Measurements from ENCODE around the gene WNT2B.

WNT2B gene

GRCh38 chr1:112540226-112540794 lies 31.5 kb downstream of the WNT2B start:
- Histone ChIP-seq H3K9me3 (replicated peaks in 1 of 2; ENCODE audit: control insufficient read depth in 2 of 2, insufficient read depth in 1 of 2, low read depth in 1 of 2, low read length in 2 of 2) (no peaks in the 10 kb centered on the region), H2BK12ac (ENCODE audit: low read length) (no peak overlapping the region), H3K4me2 (ENCODE audit: insufficient read depth, low read length, poor library complexity, severe bottlenecking) (no peak overlapping the region), H2AK5ac (ENCODE audit: low read depth, low read length) (no peak overlapping the region), H2BK120ac (ENCODE audit: low read depth, low read length) (no peak overlapping the region), H3K14ac (ENCODE audit: low read length) (no peak overlapping the region), H3K36me3 (replicated peaks in 1 of 2; ENCODE audit: control insufficient read depth in 2 of 2, insufficient read depth in 2 of 2, low read length in 2 of 2) (peaks cover 0 to 71% of the 10 kb centered on the region in 2 donors), H3K18ac (ENCODE audit: low read length) (no peak overlapping the region), H2AFZ (ENCODE audit: low read length) (no peak overlapping the region), H4K8ac (ENCODE audit: low read depth, low read length) (no peak overlapping the region), H3K27me3 (ENCODE audit: control insufficient read depth in 3 of 3, insufficient read depth in 3 of 3, low read depth in 1 of 3, low read length in 3 of 3) (no peaks in the 10 kb centered on the region), H4K91ac (ENCODE audit: low read depth, low read length, poor library complexity) (no peak overlapping the region), H2BK5ac (ENCODE audit: low read length) (no peak overlapping the region), H2BK15ac (ENCODE audit: low read length) (no peak overlapping the region), H3K23ac (ENCODE audit: low read depth, low read length, poor library complexity) (no peak overlapping the region), H3K4me3 (ENCODE audit: low read length in 2 of 2) (no peak overlapping the region), H3K27ac (replicated peaks; ENCODE audit: low read length) (no peak overlapping the region), H3K79me1 (ENCODE audit: low read depth, low read length) (no peaks in the 10 kb centered on the region), H3K4ac (ENCODE audit: low read length) (no peak overlapping the region), H3K4me1 (ENCODE audit: control insufficient read depth in 2 of 2, insufficient read depth in 1 of 2, low read depth in 1 of 2, low read length in 2 of 2) (no peaks in the 10 kb centered on the region), H3K9ac (ENCODE audit: low read depth, low read length, poor library complexity) (no peak overlapping the region)
- no CpG with 5 or more reads among the region's 1 CpG for WGBS, 2 donors (ENCODE audit: extremely low coverage in 2 of 2, insufficient read length in 2 of 2, insufficient replicate concordance in 1 of 2)
- DNase-seq (ENCODE audit: low spot score), result no peak

- H3K36me3 ChIP-seq (replicated peaks in 1 of 2; ENCODE audit: control insufficient read depth in 2 of 2, insufficient read depth in 2 of 2, low read length in 2 of 2), result peaks cover 0 to 81% of the 10 kb centered on the region in 2 donors
- no peak overlapping the region for H2BK5ac ChIP-seq (ENCODE audit: low read length)
- no peak for DNase-seq (ENCODE audit: low spot score)
- H3K27me3 ChIP-seq (ENCODE audit: control insufficient read depth in 3 of 3, insufficient read depth in 3 of 3, low read depth in 1 of 3, low read length in 3 of 3), result no peaks in the 10 kb centered on the region
- H2AK5ac ChIP-seq (ENCODE audit: low read depth, low read length), result no peak overlapping the region
- no peak overlapping the region for H2BK120ac ChIP-seq (ENCODE audit: low read depth, low read length)
- no peak overlapping the region for H3K14ac ChIP-seq (ENCODE audit: low read length)
- no peaks in the 10 kb centered on the region for H3K79me1 ChIP-seq (ENCODE audit: low read depth, low read length)
- no peak overlapping the region for H3K4me3 ChIP-seq (ENCODE audit: low read length in 2 of 2)
- H3K4me1 ChIP-seq (ENCODE audit: control insufficient read depth in 2 of 2, insufficient read depth in 1 of 2, low read depth in 1 of 2, low read length in 2 of 2), result no peaks in the 10 kb centered on the region
- H3K4me2 ChIP-seq (ENCODE audit: insufficient read depth, low read length, poor library complexity, severe bottlenecking), result no peak overlapping the region
- H2BK15ac ChIP-seq (ENCODE audit: low read length), result no peak overlapping the region
- H2BK12ac ChIP-seq (ENCODE audit: low read length), result no peak overlapping the region
- no peak overlapping the region for H4K91ac ChIP-seq (ENCODE audit: low read depth, low read length, poor library complexity)
- no peak overlapping the region for H3K4ac ChIP-seq (ENCODE audit: low read length)
- H3K9ac ChIP-seq (ENCODE audit: low read depth, low read length, poor library complexity), result no peak overlapping the region
- H4K8ac ChIP-seq (ENCODE audit: low read depth, low read length), result no peak overlapping the region
- no peak overlapping the region for H3K27ac ChIP-seq (replicated peaks; ENCODE audit: low read length)
- no peaks in the 10 kb centered on the region for H3K9me3 ChIP-seq (replicated peaks in 1 of 2; ENCODE audit: control insufficient read depth in 2 of 2, insufficient read depth in 1 of 2, low read depth in 1 of 2, low read length in 2 of 2)
- H3K23ac ChIP-seq (ENCODE audit: low read depth, low read length, poor library complexity), result no peak overlapping the region
- no peak overlapping the region for H3K18ac ChIP-seq (ENCODE audit: low read length)
- H2AFZ ChIP-seq (ENCODE audit: low read length), result no peak overlapping the region
- no CpG with 5 or more reads among the region's 1 CpG for WGBS, 2 donors (ENCODE audit: extremely low coverage in 2 of 2, insufficient read length in 2 of 2, insufficient replicate concordance in 1 of 2)
Measured at GRCh38 chr1:112541299-112541698, 32.5 kb downstream of the WNT2B start.

- Histone ChIP-seq H4K8ac (ENCODE audit: low read depth, low read length) (no peak overlapping the region), H3K9me3 (replicated peaks in 1 of 2; ENCODE audit: control insufficient read depth in 2 of 2, insufficient read depth in 1 of 2, low read depth in 1 of 2, low read length in 2 of 2) (no peaks in the 10 kb centered on the region), H2BK15ac (ENCODE audit: low read length) (no peak overlapping the region), H3K4ac (ENCODE audit: low read length) (no peak overlapping the region), H3K18ac (ENCODE audit: low read length) (no peak overlapping the region), H3K4me1 (ENCODE audit: control insufficient read depth in 2 of 2, insufficient read depth in 1 of 2, low read depth in 1 of 2, low read length in 2 of 2) (no peaks in the 10 kb centered on the region), H3K4me3 (ENCODE audit: low read length in 2 of 2) (no peak overlapping the region), H3K23ac (ENCODE audit: low read depth, low read length, poor library complexity) (no peak overlapping the region), H3K27ac (replicated peaks; ENCODE audit: low read length) (no peak overlapping the region), H2AK5ac (ENCODE audit: low read depth, low read length) (no peak overlapping the region), H4K91ac (ENCODE audit: low read depth, low read length, poor library complexity) (no peak overlapping the region), H3K79me1 (ENCODE audit: low read depth, low read length) (no peaks in the 10 kb centered on the region), H3K36me3 (replicated peaks in 1 of 2; ENCODE audit: control insufficient read depth in 2 of 2, insufficient read depth in 2 of 2, low read length in 2 of 2) (peaks cover 0 to 78% of the 10 kb centered on the region in 2 donors), H3K14ac (ENCODE audit: low read length) (no peak overlapping the region), H3K4me2 (ENCODE audit: insufficient read depth, low read length, poor library complexity, severe bottlenecking) (no peak overlapping the region), H3K9ac (ENCODE audit: low read depth, low read length, poor library complexity) (no peak overlapping the region), H2BK5ac (ENCODE audit: low read length) (no peak overlapping the region), H3K27me3 (ENCODE audit: control insufficient read depth in 3 of 3, insufficient read depth in 3 of 3, low read depth in 1 of 3, low read length in 3 of 3) (no peaks in the 10 kb centered on the region), H2AFZ (ENCODE audit: low read length) (no peak overlapping the region), H2BK120ac (ENCODE audit: low read depth, low read length) (no peak overlapping the region), H2BK12ac (ENCODE audit: low read length) (no peak overlapping the region)
- WGBS, 2 donors (ENCODE audit: extremely low coverage in 2 of 2, insufficient read length in 2 of 2, insufficient replicate concordance in 1 of 2), result no CpG with 5 or more reads among the region's 9 CpGs
- no peak for DNase-seq (ENCODE audit: low spot score)
Measured at GRCh38 chr1:112542206-112542973, 33.6 kb downstream of the WNT2B start.

GRCh38 chr1:112544011-112544688 lies 35.4 kb downstream of the WNT2B start:
- H3K27ac ChIP-seq (replicated peaks; ENCODE audit: low read length), result no peak overlapping the region
- H3K4ac ChIP-seq (ENCODE audit: low read length), result no peak overlapping the region
- H3K4me2 ChIP-seq (ENCODE audit: insufficient read depth, low read length, poor library complexity, severe bottlenecking), result no peak overlapping the region
- no peaks in the 10 kb centered on the region for H3K27me3 ChIP-seq (ENCODE audit: control insufficient read depth in 3 of 3, insufficient read depth in 3 of 3, low read depth in 1 of 3, low read length in 3 of 3)
- no peaks in the 10 kb centered on the region for H3K79me1 ChIP-seq (ENCODE audit: low read depth, low read length)
- H2BK5ac ChIP-seq (ENCODE audit: low read length), result no peak overlapping the region
- no CpG with 5 or more reads among the region's 1 CpG for WGBS, 2 donors (ENCODE audit: extremely low coverage in 2 of 2, insufficient read length in 2 of 2, insufficient replicate concordance in 1 of 2)
- no peak for DNase-seq (ENCODE audit: low spot score)
- H3K23ac ChIP-seq (ENCODE audit: low read depth, low read length, poor library complexity), result no peak overlapping the region
- H2AK5ac ChIP-seq (ENCODE audit: low read depth, low read length), result no peak overlapping the region
- no peak overlapping the region for H3K9ac ChIP-seq (ENCODE audit: low read depth, low read length, poor library complexity)
- no peak overlapping the region for H2BK15ac ChIP-seq (ENCODE audit: low read length)
- no peak overlapping the region for H2BK120ac ChIP-seq (ENCODE audit: low read depth, low read length)
- no peak overlapping the region for H3K4me3 ChIP-seq (ENCODE audit: low read length in 2 of 2)
- no peak overlapping the region for H3K18ac ChIP-seq (ENCODE audit: low read length)
- H2AFZ ChIP-seq (ENCODE audit: low read length), result no peak overlapping the region
- no peak overlapping the region for H2BK12ac ChIP-seq (ENCODE audit: low read length)
- no peak overlapping the region for H4K91ac ChIP-seq (ENCODE audit: low read depth, low read length, poor library complexity)
- H3K14ac ChIP-seq (ENCODE audit: low read length), result no peak overlapping the region
- H3K9me3 ChIP-seq (replicated peaks in 1 of 2; ENCODE audit: control insufficient read depth in 2 of 2, insufficient read depth in 1 of 2, low read depth in 1 of 2, low read length in 2 of 2), result no peaks in the 10 kb centered on the region
- no peaks in the 10 kb centered on the region for H3K4me1 ChIP-seq (ENCODE audit: control insufficient read depth in 2 of 2, insufficient read depth in 1 of 2, low read depth in 1 of 2, low read length in 2 of 2)
- H4K8ac ChIP-seq (ENCODE audit: low read depth, low read length), result no peak overlapping the region
- peaks cover 0 to 76% of the 10 kb centered on the region in 2 donors for H3K36me3 ChIP-seq (replicated peaks in 1 of 2; ENCODE audit: control insufficient read depth in 2 of 2, insufficient read depth in 2 of 2, low read length in 2 of 2)

Data from neuronal stem cell (in vitro differentiated cells).